OCI-LY7 (cell line): ENCODE measurements around the gene SLC37A1. TPM values are rescaled to one million over a fixed set of nuclear protein-coding genes. Genes with fewer than 3 reads are reported as not detected.

ENCODE experiments used
- BruUV-seq: library from RNA; stranded (reverse); fragments of 400-500 nt; replicated peaks from 2 replicates; lab custom pipeline; 2021; lab: Mats Ljungman, UMichigan
- CTCF ChIA-PET: fragments of 300-600 bp; sonication (Branson Sonifier 250); formaldehyde crosslinking; loops from one replicate; lab custom pipeline; 2022; ENCODE audit warnings: antibody characterized with exemption; ENCODE audit not compliant: unreplicated experiment; lab: Charles Lee
- POLR2A ChIA-PET: fragments of 300-600 bp; sonication (Branson Sonifier 250); formaldehyde crosslinking; loops from one replicate; lab custom pipeline; 2022; ENCODE audit warnings: antibody characterized with exemption; lab: Charles Lee
- DNase-seq: peaks from one replicate; pipeline ENCODE4 v3.0.0-alpha.2; 2015; ENCODE audit warnings: low spot score
- H2AFZ ChIP-seq: fragments of 200-600 bp; sonication (generic), shearing (Covaris generic); 2 replicates; pipeline ENCODE4 v1.6.1; 2014; ENCODE audit warnings: mild to moderate bottlenecking, antibody characterized with exemption, low read length, moderate library complexity
- H3K27ac ChIP-seq: fragments of 200-600 bp; sonication (generic); 2 replicates; pipeline ENCODE4 v1.5.1; 2014; ENCODE audit warnings: mixed run types, low read depth, mild to moderate bottlenecking, moderate library complexity, low read length, inconsistent platforms; ENCODE audit not compliant: poor library complexity, severe bottlenecking
- H3K36me3 ChIP-seq: fragments of 200-600 bp; sonication (generic); 2 replicates; pipeline ENCODE4 v1.6.1; 2014; ENCODE audit warnings: mild to moderate bottlenecking, antibody characterized with exemption, low read length, moderate library complexity, mixed read lengths; ENCODE audit not compliant: insufficient read depth
- H3K4me1 ChIP-seq: fragments of 200-600 bp; sonication (generic); 2 replicates; pipeline ENCODE4 v1.5.1; 2014; ENCODE audit warnings: mild to moderate bottlenecking, low read length; ENCODE audit not compliant: insufficient read depth, poor library complexity, severe bottlenecking
- H3K4me2 ChIP-seq: fragments of 200-600 bp; sonication (generic); 2 replicates; pipeline ENCODE4 v1.6.1; 2014; ENCODE audit warnings: mild to moderate bottlenecking, low read length
- H3K4me3 ChIP-seq: fragments of 200-600 bp; sonication (generic); 2 replicates; pipeline ENCODE4 v1.5.1; 2014; ENCODE audit warnings: mild to moderate bottlenecking, low read depth, low read length; ENCODE audit not compliant: poor library complexity, severe bottlenecking
- H3K79me2 ChIP-seq: fragments of 200-600 bp; sonication (generic); 2 replicates; pipeline ENCODE4 v1.6.1; 2016; ENCODE audit warnings: low read depth, mild to moderate bottlenecking, low read length, moderate library complexity, mixed read lengths; ENCODE audit not compliant: insufficient read depth
- H3K9me2 ChIP-seq: fragments of 200-600 bp; sonication (generic); 2 replicates; pipeline ENCODE4 v1.6.1; 2016; ENCODE audit warnings: mild to moderate bottlenecking, low read length, mixed read lengths; ENCODE audit not compliant: insufficient read depth
- H3K9me3 ChIP-seq: fragments of 200-600 bp; sonication (generic); 2 replicates; pipeline ENCODE4 v1.6.1; 2014; ENCODE audit warnings: mild to moderate bottlenecking, mixed run types, low read length, mixed read lengths
- H4K20me1 ChIP-seq: fragments of 200-600 bp; sonication (generic); 2 replicates; pipeline ENCODE4 v1.6.1; 2014; ENCODE audit warnings: mild to moderate bottlenecking, antibody characterized with exemption, low read length, moderate library complexity, mixed read lengths; ENCODE audit not compliant: insufficient read depth
- EZH2phosphoT487 ChIP-seq: fragments of 200-600 bp; sonication (generic); IDR thresholded peaks from 2 replicates; pipeline ENCODE4 v1.6.1; 2018; ENCODE audit warnings: low read depth, borderline replicate concordance, mild to moderate bottlenecking, mixed run types, antibody characterized with exemption, low read length, moderate library complexity, mixed read lengths
- intact Hi-C: fragments of 100-400 bp; cut with micrococcal nuclease; formaldehyde crosslinking; loops from one replicate; pipeline ENCODE4 v1.10.0; 2022; ENCODE audit not compliant: unreplicated experiment
- total RNA-seq, 2 experiments: library from RNA; depleted of rRNA in 1 of 2; stranded (reverse); fragments of >200 nt in 1 of 2; shearing (Covaris generic) in 1 of 2; gene quantifications; 2 replicates each; pipeline ENCODE4 v1.2.3, GENCODE V29; 2014 to 2022
- TF ChIP-seq, protein P1 (sequence below): fragments of 200-600 bp; sonication (generic); conservative IDR thresholded peaks from 2 replicates; pipeline ENCODE4 v1.5.1; 2014; ENCODE audit warnings: mild to moderate bottlenecking, antibody characterized with exemption, low read length, moderate library complexity, mixed read lengths

SLC37A1 gene
- total RNA-seq, 2 experiments from 2014 or later: 22.5 to 27.6 TPM

GRCh38 chr21:42566524-42567213, 53.0 kb downstream of the SLC37A1 start:
- Histone ChIP-seq H3K36me3 (peaks cover 49% of the 10 kb centered on the region), H3K4me1 (peaks cover 23% of the 10 kb centered on the region), H2AFZ (no peak overlapping the region), H3K9me2 (no peaks in the 10 kb centered on the region), H3K27ac (no peak overlapping the region), H3K79me2 (no peaks in the 10 kb centered on the region), H4K20me1 (no peaks in the 10 kb centered on the region), H3K4me2 (no peak overlapping the region), H3K9me3 (no peaks in the 10 kb centered on the region), H3K4me3 (no peak overlapping the region)
- TF ChIP-seq EZH2phosphoT487: no peak
- TF ChIP-seq, protein P1, sequence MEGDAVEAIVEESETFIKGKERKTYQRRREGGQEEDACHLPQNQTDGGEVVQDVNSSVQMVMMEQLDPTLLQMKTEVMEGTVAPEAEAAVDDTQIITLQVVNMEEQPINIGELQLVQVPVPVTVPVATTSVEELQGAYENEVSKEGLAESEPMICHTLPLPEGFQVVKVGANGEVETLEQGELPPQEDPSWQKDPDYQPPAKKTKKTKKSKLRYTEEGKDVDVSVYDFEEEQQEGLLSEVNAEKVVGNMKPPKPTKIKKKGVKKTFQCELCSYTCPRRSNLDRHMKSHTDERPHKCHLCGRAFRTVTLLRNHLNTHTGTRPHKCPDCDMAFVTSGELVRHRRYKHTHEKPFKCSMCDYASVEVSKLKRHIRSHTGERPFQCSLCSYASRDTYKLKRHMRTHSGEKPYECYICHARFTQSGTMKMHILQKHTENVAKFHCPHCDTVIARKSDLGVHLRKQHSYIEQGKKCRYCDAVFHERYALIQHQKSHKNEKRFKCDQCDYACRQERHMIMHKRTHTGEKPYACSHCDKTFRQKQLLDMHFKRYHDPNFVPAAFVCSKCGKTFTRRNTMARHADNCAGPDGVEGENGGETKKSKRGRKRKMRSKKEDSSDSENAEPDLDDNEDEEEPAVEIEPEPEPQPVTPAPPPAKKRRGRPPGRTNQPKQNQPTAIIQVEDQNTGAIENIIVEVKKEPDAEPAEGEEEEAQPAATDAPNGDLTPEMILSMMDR: no peak
- POLR2A ChIA-PET: no interaction called here
- intact Hi-C loops: loop anchor here (10.0 kb wide), 1 partner anchor 48 kb away; no protein-coding TSS in a partner anchor
- CTCF ChIA-PET: no interaction called here
- no peak for DNase-seq
- no TSS peak for BruUV-seq

DNA sequence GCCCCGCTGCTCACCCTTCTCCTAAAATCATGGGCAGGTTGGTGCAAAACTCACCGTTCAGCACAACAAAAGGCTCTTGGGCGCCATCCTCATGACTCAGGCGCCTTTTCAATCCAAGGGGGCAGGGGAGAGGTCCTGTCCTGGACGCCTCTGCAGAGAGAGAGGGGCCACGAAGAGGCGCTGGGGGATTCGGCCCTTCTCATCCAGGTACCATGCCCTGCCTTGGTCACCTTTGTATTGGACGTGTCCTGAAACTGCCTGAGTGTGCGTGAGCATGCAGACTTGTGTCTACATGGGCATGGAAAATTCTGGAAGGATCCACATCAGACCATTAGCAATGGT, 53.5 kb downstream of the SLC37A1 start:
- ChIA-PET POLR2A (interaction anchor here (0.5 kb wide), 1 partner anchor 221 kb away, joined by 5 read pairs; no protein-coding TSS in a partner anchor), CTCF (no interaction called here)
- Histone ChIP-seq H3K27ac (no peak overlapping the region), H3K4me3 (no peak overlapping the region), H3K79me2 (no peaks in the 10 kb centered on the region), H4K20me1 (no peaks in the 10 kb centered on the region), H3K36me3 (peaks cover 49% of the 10 kb centered on the region), H3K4me2 (no peak overlapping the region), H3K9me3 (no peaks in the 10 kb centered on the region), H2AFZ (no peak overlapping the region), H3K9me2 (no peaks in the 10 kb centered on the region), H3K4me1 (peaks cover 18% of the 10 kb centered on the region)
- intact Hi-C loops: loop anchor here (10.0 kb wide), 1 partner anchor 48 kb away; no protein-coding TSS in a partner anchor
- no peak for DNase-seq
- TF ChIP-seq EZH2phosphoT487: no peak
- TF ChIP-seq, protein P1: no peak
- BruUV-seq: no TSS peak

- Histone ChIP-seq H4K20me1 (no peaks in the 10 kb centered on the region), H3K4me2 (no peak overlapping the region), H3K4me3 (no peak overlapping the region), H3K79me2 (no peaks in the 10 kb centered on the region), H3K36me3 (peaks cover 47% of the 10 kb centered on the region), H3K27ac (no peak overlapping the region), H3K4me1 (peaks cover 11% of the 10 kb centered on the region), H3K9me2 (no peaks in the 10 kb centered on the region), H3K9me3 (no peaks in the 10 kb centered on the region), H2AFZ (no peak overlapping the region)
- ChIA-PET CTCF (no interaction called here), POLR2A (no interaction called here)
- TF ChIP-seq EZH2phosphoT487: no peak
- TF ChIP-seq, protein P1: no peak
- intact Hi-C loops: loop anchor here (10.0 kb wide), 1 partner anchor 47 kb away; no protein-coding TSS in a partner anchor
- no TSS peak for BruUV-seq
- DNase-seq: no peak
Measured at GRCh38 chr21:42567861-42568260, 54.2 kb downstream of the SLC37A1 start.
